Retinal pigment epithelial cell (primary cell): ENCODE data around the gene MYRF.

Experiments
- DNase-seq: peaks from one replicate; pipeline ENCODE4 v3.0.0-alpha.2; 2010; ENCODE audit warnings: low read depth
- H3K4me3 ChIP-seq: 2 replicates; pipeline ENCODE4 v1.5.1; 2011; ENCODE audit warnings: mild to moderate bottlenecking, low read length, control low read depth, moderate library complexity
- TF ChIP-seq, protein P1 (sequence below): conservative IDR thresholded peaks from 2 replicates; pipeline ENCODE4 v1.5.1; 2011; ENCODE audit warnings: low read depth, low read length, control low read depth, inconsistent platforms

Gene MYRF

DNA sequence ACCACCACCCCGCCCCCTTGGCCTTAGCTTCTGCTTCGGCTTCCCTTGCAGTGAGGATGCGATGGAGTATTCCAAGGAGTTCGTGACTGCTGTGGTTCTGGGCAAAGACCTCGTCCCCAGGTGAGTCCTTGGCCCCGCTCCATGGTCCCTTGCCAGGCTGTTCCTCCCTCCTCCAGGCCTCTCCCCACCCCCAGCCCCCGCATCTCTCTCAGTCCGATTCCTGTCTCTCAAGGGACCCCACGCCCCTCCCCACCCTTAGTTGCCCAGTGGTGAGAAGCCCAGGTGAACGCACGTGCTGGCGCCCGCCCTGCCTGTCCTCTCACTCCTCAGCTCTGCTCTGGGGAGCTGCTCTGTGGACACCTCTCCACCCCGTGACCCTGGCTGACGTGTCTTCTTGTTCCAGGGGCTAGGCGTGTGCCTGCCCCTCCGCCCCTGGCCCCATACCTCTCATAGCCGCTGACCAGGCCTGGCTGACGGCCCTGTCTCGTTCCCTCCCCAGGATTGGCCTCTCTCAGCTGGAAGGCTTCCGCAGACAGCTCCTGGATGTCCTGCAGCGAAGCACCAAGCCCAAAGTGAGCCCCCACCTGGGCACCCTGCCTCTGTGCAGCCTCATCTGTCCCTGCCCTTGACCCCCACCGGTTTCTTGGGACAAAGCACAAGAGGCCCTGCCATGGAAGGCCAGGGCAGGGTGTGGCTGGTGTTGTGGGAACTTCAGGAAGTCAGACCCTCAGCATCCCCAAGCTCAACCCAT, 14.6 kb upstream of the MYRF start:
- DNase-seq: no peak
- TF ChIP-seq, protein P1, sequence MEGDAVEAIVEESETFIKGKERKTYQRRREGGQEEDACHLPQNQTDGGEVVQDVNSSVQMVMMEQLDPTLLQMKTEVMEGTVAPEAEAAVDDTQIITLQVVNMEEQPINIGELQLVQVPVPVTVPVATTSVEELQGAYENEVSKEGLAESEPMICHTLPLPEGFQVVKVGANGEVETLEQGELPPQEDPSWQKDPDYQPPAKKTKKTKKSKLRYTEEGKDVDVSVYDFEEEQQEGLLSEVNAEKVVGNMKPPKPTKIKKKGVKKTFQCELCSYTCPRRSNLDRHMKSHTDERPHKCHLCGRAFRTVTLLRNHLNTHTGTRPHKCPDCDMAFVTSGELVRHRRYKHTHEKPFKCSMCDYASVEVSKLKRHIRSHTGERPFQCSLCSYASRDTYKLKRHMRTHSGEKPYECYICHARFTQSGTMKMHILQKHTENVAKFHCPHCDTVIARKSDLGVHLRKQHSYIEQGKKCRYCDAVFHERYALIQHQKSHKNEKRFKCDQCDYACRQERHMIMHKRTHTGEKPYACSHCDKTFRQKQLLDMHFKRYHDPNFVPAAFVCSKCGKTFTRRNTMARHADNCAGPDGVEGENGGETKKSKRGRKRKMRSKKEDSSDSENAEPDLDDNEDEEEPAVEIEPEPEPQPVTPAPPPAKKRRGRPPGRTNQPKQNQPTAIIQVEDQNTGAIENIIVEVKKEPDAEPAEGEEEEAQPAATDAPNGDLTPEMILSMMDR: no peak
- H3K4me3 ChIP-seq: no peak overlapping the region

DNA sequence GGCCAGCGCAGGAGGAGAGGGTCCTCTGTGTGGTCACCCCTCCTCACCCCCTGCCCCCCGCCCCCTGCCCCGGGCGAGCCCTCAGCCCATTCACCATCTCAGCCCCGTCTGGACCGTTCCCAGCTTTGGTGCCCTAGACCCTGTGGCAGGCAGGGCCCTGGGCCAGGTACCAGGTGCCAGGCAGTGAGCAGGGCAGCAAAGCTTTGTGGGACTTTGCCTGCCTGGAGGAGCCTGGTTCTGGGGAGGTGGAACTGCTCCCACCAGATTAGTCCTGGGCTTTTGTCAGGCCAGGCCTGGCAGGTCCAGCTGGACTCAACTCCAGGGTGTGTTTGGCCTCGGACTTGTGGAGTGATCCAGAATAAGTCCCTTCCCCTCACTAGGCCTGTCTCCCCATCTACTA, 13.7 kb upstream of the MYRF start:
- DNase-seq: no peak
- no peak overlapping the region for H3K4me3 ChIP-seq
- TF ChIP-seq, protein P1: no peak

DNA sequence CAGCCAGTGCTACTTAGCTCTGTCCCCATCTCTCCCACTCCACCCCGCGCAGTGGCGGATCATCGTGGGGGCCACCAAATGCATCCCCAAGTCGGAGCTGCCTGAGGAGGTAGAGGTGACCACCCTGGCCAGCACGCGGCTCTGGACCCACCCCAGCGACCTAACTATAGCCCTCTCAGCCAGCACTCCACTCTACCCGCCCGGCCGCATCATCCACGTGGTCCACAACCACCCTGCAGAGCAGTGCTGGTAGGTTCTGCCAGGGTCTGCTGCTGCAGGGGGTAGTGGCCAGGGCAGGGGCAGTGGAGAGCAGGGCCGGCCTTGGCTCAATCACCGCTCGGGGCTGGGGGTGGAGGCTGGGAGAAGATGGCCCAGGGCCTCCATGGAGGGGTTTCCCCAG, 13.0 kb upstream of the MYRF start:
- TF ChIP-seq, protein P1: no peak
- no peak for DNase-seq
- H3K4me3 ChIP-seq: no peak overlapping the region

DNA sequence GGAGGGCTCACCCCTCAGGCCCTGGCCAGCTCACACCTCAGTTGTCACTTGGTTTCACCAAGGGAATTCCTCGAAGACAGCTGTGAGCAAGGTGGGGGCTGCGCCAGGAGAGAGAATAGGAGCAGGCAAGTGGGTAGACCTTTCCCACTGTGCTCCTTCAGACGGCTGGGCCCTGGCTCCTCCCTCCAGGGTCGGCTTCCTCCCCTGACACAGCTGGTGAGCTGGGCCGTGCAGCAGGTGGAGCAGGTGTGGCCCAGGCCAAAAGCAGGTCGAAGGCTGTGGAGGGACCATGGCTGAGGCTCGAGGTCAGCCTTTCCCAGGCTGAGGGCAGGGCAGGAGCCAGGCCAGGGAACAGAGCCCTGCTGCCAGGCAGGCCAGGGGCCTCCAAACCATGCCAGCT, 12.5 kb upstream of the MYRF start:
- TF ChIP-seq, protein P1: no peak
- no peak for DNase-seq
- H3K4me3 ChIP-seq: no peak overlapping the region

DNA sequence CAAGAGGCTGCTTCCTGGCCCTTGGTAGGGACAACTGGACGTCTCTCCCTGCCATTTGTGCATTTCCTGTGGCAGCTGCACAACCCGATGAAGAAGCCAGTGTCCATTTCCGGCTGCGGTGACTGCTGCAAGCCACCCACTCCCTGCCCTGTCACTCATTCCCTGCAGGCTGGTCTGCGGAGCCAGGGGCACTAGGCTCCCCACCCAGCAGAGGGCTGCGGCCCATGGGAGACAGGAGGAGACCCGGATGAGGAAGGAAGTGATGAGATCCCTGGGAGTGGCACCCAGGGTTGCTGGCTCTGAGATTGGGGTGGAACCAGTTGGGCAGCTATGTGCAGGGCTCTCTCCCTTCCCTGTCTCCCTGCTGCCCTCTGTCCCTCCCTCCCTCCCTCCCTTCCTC, 10.0 kb upstream of the MYRF start:
- DNase-seq: no peak
- TF ChIP-seq, protein P1: no peak
- H3K4me3 ChIP-seq: no peak overlapping the region

DNA sequence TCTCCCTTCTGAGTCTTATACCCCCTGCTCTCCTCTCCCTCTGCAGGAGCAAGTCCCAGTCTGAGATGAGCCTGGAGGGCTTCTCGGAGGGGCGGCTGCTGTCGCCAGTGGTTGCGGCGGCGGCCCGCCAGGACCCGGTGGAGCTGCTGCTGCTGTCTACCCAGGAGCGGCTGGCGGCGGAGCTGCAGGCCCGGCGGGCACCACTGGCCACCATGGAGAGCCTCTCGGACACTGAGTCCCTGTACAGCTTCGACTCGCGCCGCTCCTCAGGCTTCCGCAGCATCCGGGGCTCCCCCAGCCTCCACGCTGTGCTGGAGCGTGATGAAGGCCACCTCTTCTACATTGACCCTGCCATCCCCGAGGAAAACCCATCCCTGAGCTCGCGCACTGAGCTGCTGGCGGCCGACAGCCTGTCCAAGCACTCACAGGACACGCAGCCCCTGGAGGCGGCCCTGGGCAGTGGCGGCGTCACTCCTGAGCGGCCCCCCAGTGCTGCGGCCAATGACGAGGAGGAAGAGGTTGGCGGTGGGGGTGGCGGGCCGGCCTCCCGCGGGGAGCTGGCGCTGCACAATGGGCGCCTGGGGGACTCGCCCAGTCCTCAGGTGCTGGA, 8.8 kb upstream of the MYRF start:
- no peak overlapping the region for H3K4me3 ChIP-seq
- DNase-seq: no peak
- TF ChIP-seq, protein P1: no peak

DNA sequence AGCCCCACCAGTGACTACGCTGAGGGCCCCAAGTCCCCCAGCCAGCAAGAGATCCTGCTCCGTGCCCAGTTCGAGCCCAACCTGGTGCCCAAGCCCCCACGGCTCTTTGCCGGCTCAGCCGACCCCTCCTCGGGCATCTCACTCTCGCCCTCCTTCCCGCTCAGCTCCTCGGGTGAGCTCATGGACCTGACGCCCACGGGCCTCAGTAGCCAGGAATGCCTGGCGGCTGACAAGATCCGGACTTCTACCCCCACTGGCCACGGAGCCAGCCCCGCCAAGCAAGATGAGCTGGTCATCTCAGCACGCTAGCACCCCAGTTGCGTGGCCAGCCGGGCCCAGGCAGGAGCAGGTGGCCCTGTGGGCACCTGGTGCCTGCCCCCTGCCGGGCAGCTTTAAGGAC, 8.3 kb upstream of the MYRF start:
- DNase-seq: no peak
- TF ChIP-seq, protein P1: no peak
- no peak overlapping the region for H3K4me3 ChIP-seq
